AG09309 (cell line): ENCODE data around the gene BEAN1.

Experiments used
- DNase-seq: peaks from one replicate; pipeline ENCODE4 v3.0.0-alpha.2; 2010; ENCODE audit warnings: low read depth
- H3K4me3 ChIP-seq: 2 replicates; pipeline ENCODE4 v1.5.1; 2011; ENCODE audit warnings: mild to moderate bottlenecking, low read depth, low read length, moderate library complexity; ENCODE audit not compliant: control insufficient read depth
- CTCF ChIP-seq: IDR thresholded peaks from 2 replicates; pipeline ENCODE4 v1.5.1; 2011; ENCODE audit warnings: mild to moderate bottlenecking, low read depth, low read length, inconsistent platforms; ENCODE audit not compliant: insufficient read depth, control insufficient read depth; ENCODE audit errors: missing control alignments

Gene BEAN1

GRCh38 chr16:66397736-66398433 lies 29.2 kb upstream of the BEAN1 start:
- H3K4me3 ChIP-seq: no peak overlapping the region
- no peak for TF ChIP-seq CTCF
- DNase-seq: no peak

DNA sequence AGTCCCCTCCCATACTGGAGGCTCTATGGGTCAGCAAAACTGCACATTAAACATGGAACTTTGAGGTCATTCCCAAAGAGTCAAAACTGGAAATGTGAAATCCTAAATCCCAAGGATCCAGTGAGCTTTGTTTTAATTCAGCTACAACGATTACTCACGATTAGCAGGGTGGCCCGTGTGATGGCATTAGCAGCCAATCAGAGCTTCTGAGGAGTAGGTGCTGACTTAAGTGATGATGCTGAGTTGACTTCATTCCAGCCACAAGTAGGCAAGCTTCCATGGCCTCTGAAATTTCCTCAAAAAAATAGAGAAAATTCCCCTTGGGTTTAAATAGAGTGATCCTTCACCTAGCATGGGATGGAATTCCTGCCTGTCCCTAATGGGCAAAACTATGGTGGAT lies 28.1 kb upstream of the BEAN1 start:
- no peak for TF ChIP-seq CTCF

DNA sequence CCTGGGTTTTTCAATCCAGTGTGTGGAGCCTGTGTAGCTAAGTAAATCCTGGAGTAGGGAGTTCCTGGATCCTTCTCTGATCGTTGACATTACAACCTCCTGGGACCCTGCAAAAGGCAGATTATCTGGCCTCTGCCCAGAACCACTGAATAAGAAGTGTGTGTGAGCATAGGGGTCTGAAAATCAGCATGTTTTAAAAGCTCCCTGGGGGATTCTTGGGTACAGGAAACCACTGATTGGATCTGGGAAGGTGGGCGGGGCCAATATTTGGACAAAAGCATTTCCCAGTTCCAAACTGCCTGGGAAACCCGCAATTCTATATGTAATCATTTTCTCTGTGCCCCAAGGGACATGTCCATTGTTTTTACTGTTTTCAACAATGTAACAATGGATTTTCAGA lies 27.2 kb upstream of the BEAN1 start:
- no peak for TF ChIP-seq CTCF
- no peak for DNase-seq
- H3K4me3 ChIP-seq: no peak overlapping the region

More for the DNA sequence above, 28.1 kb upstream of the BEAN1 start:
- no peak for DNase-seq
- H3K4me3 ChIP-seq: no peak overlapping the region

GRCh38 chr16:66400503-66401380 lies 26.4 kb upstream of the BEAN1 start:
- no peak for TF ChIP-seq CTCF
- DNase-seq: no peak
- no peak overlapping the region for H3K4me3 ChIP-seq

GRCh38 chr16:66401610-66402009 lies 25.5 kb upstream of the BEAN1 start:
- no peak for DNase-seq
- TF ChIP-seq CTCF: no peak
- no peak overlapping the region for H3K4me3 ChIP-seq

GRCh38 chr16:66402166-66402565 lies 24.9 kb upstream of the BEAN1 start:
- H3K4me3 ChIP-seq: no peak overlapping the region
- DNase-seq: no peak
- TF ChIP-seq CTCF: no peak
